GM10248 (cell line): ENCODE results near the gene TBC1D24.
"Not testable (repeated sequence)": the region's sequence is repeated elsewhere in the genome, so short reads cannot be mapped to it uniquely, and the experiment has no call there.

Experiments used
- CTCF ChIA-PET: fragments of 300-600 bp; sonication (Branson Sonifier 250); formaldehyde crosslinking; extraction: SDS; loops from one replicate; lab custom pipeline; 2021; ENCODE audit warnings: antibody characterized with exemption; lab: Yijun Ruan, JAX
- POLR2A ChIA-PET: fragments of 350-650 bp; sonication (Branson Sonifier 250); formaldehyde crosslinking; extraction: SDS; loops from one replicate; lab custom pipeline; 2020; ENCODE audit warnings: antibody characterized with exemption; lab: Yijun Ruan, JAX
- DNase-seq: peaks from one replicate; pipeline ENCODE4 v3.0.0; 2012; ENCODE audit errors: extremely low spot score
- CTCF ChIP-seq: IDR thresholded peaks from 2 replicates; pipeline ENCODE4 v1.5.1; 2012; ENCODE audit warnings: mild to moderate bottlenecking, low read depth; ENCODE audit errors: extremely low read depth, missing control alignments, control extremely low read depth

Gene TBC1D24

GRCh38 chr16:2530629-2531318 lies 55.8 kb downstream of the TBC1D24 start:
- ChIA-PET POLR2A (interaction anchor here (0.7 to 1.2 kb wide), 4 partner anchors 10 to 73 kb away, joined by 5 to 9 read pairs (median 7); partner anchors contain the start of gene AMDHD2), CTCF (no interaction called here)
- no peak for TF ChIP-seq CTCF
- no peak for DNase-seq

GRCh38 chr16:2531371-2531695 lies 56.4 kb downstream of the TBC1D24 start, which contains the start of gene CEMP1:
Gene CEMP1 (minus strand): TSS chr16:2531408. CDS start chr16:2531073, 335 bp downstream.
- ChIA-PET CTCF (no interaction called here), POLR2A (interaction anchor here (0.7 to 1.2 kb wide), 5 partner anchors 11 to 73 kb away, joined by 3 to 9 read pairs (median 6); partner anchors contain the start of gene AMDHD2)
- DNase-seq = no peak
- no peak for TF ChIP-seq CTCF

GRCh38 chr16:2531696-2532493 lies 57.0 kb downstream of the TBC1D24 start:
- DNase-seq = peak; percentile 98
- POLR2A ChIA-PET = interaction anchor here (0.6 to 1.3 kb wide), 6 partner anchors 11 to 72 kb away, joined by 3 to 8 read pairs (median 6); partner anchors contain the start of gene AMDHD2
- TF ChIP-seq CTCF = no peak
- CTCF ChIA-PET = interaction anchor here (1.3 kb wide), 1 partner anchor 13 kb away, joined by 3 read pairs; no protein-coding TSS in a partner anchor

GRCh38 chr16:2532494-2533141 lies 57.7 kb downstream of the TBC1D24 start:
- ChIA-PET POLR2A (interaction anchor here (0.6 to 1.3 kb wide), 6 partner anchors 10 to 1811 kb away, joined by 3 to 6 read pairs (median 4); partner anchors contain the start of gene AMDHD2), CTCF (interaction anchor here (1.3 kb wide), 1 partner anchor 13 kb away, joined by 3 read pairs; no protein-coding TSS in a partner anchor)
- TF ChIP-seq CTCF = no peak
- DNase-seq = no peak

GRCh38 chr16:2533142-2533755 lies 58.3 kb downstream of the TBC1D24 start:
- CTCF ChIA-PET = interaction anchor here (1.3 kb wide), 1 partner anchor 12 kb away, joined by 3 read pairs; no protein-coding TSS in a partner anchor
- POLR2A ChIA-PET = interaction anchor here (0.6 to 1.3 kb wide), 4 partner anchors 11 to 1810 kb away, joined by 3 to 6 read pairs (median 5); partner anchors contain the start of gene AMDHD2
- not testable (repeated sequence) for DNase-seq

GRCh38 chr16:2533912-2534311 lies 59.0 kb downstream of the TBC1D24 start:
- TF ChIP-seq CTCF = no peak
- no peak for DNase-seq
- CTCF ChIA-PET = no interaction called here
- POLR2A ChIA-PET = no interaction called here

- DNase-seq, POLR2A ChIA-PET, CTCF ChIA-PET: not testable (repeated sequence)
Observed at GRCh38 chr16:2534335-2534734, 59.4 kb downstream of the TBC1D24 start.
